NCI-H460 (cell line): ENCODE data around the gene CEP112. TPM values are rescaled to one million over a fixed set of nuclear protein-coding genes. Genes with fewer than 3 reads are reported as not detected.
"Not testable (repeated sequence)": the region's sequence is repeated elsewhere in the genome, so short reads cannot be mapped to it uniquely, and the experiment has no call there.

Source experiments
- DNase-seq: peaks from one replicate; pipeline ENCODE4 v3.0.0-alpha.2; 2016; ENCODE audit warnings: low read depth; ENCODE audit errors: extremely low read depth
- total RNA-seq: library from RNA; depleted of rRNA; stranded (reverse); fragments of >200 nt; shearing (Covaris generic); gene quantifications from 2 replicates; pipeline ENCODE4 v1.2.3, GENCODE V29; 2014

CEP112 gene
- total RNA-seq, 1 experiment from 2014 or later: 6.5 TPM

- DNase-seq: no peak
Observed at GRCh38 chr17:65750166-65750565, 441.8 kb downstream of the CEP112 start.

DNA sequence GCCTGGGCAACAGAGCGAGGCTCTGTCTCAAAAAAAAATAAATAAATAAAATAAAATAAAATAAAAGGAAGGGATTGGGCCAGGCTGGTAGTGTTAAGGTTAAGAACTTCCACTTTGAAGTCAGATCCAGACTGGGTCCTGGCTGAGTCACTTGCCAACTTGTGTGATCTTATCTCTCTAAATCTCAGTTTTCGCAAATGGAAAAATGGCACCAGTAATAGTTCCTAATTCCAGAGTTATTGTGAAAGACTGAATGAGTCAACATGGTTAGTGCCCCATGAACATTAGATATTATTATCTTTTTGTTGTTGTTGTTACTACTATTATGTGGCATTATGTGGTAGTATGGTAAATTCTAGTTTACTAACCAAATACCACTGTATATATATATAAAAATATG lies 442.5 kb downstream of the CEP112 start:
- no peak for DNase-seq

DNA sequence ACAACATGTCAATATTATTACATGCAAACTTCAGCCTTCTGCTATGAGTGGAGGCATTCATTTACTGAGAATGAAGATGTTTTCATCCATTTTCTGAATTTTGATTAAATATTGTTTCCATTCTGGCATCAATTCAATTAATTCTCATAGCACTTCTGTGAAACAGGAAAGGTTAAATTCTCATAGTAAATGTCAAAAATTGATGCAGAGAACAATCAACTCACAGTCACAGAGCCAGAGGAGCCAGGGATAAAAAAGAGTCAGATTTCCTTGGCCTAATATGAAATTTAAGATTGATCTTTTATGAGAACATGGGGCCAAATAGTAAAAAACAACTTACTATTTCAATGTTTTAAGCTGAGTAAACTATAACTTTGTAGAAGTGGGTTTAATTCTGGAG lies 446.7 kb downstream of the CEP112 start:
- DNase-seq: no peak

DNA sequence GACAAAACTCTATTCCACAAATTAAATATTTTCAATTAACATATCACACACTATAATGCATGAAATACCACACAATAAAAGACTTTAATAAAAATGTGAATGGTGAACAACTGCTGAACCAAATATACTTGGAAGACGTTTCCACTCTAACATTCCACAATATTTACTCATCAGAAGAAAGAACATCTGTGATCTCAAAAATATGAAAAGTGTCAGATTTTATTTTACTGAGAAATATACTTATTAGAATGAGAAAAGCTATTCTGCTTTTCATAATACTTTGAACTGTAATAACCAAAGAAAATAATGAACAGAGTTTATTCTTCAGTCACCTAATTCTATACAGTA lies 448.7 kb downstream of the CEP112 start:
- DNase-seq: no peak

GRCh38 chr17:65742403-65743307 lies 449.3 kb downstream of the CEP112 start:
- DNase-seq: no peak

- no peak for DNase-seq
Observed at GRCh38 chr17:65741710-65742109, 450.2 kb downstream of the CEP112 start.

DNA sequence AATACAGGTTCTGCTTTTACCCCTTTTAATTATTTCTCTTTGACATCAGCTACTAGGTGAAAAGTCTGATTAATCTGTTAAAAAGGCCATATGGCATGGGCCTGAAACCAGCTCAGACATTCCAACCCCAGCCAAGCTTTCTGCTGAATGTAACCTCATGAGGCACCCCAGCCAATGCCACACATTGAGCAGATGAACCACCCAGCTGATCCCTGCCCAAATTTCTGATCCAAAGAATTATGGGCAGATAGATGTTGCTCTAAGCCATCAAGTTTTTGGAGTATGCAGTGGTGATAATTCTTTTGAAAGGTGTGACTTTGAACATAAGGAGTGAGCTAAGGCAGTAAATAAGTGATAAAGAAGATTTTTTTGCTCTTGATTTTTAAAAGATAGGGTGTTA lies 452.9 kb downstream of the CEP112 start:
- DNase-seq: no peak

- no peak for DNase-seq
Observed at GRCh38 chr17:65737451-65737850, 454.5 kb downstream of the CEP112 start.

DNA sequence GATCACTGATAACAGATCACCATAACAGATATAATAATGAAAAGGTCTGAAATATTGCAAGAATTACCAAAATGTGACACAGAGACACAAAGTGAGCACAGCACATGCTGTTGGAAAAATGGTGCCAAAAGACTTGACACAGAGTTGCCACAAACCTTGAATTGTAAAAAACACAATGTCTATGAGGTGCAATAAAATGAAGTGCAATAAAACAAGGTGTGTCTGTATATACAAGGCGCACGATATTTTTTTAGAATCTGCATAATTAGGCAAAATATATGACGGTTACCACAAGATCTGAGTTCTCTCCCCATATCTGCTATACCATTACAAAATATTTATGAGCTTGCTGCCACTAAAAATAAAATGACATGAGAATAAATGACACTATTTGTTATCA lies 458.6 kb downstream of the CEP112 start:
- no peak for DNase-seq

DNA sequence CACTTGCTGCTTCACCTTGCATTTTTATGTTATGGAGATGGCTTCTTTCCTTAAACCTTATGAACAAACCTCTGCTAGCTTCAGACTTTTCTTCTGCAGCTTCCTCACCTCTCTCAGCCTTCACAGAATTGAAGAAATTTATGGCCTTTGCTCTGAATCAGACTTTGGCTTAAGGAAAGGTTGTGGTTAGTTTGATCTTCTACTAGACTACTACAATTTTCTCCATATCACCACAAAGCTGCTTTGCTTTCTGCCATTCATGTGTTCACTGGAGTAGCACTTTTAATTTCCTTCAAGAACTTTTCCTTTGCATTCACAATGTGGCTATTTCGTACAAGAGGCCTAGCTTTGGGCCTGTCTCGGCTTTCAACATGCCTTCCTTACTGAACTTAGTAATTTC lies 459.3 kb downstream of the CEP112 start:
- DNase-seq: not testable (repeated sequence)

DNA sequence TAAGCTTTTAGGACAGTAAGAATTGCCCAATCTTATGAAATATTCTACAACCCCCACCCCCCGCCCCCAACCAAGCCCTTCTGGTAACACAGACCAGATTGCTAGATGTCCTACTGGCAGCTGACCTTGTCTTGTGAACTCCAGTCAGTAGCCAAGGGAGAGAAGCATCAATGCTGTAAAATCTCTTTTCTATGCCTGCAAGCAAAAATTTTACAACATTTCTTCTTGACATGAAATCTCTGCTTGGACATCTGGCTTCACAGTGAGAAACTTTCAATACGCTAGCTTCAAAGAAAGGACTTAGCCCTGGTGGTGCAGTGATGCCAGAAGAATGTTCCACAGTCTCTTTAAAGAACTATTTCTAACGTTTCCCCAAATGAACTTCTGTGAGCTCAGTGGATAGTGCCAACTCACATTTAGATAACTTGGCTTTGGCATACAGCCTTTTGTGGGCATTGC lies 461.2 kb downstream of the CEP112 start:
- no peak for DNase-seq

DNA sequence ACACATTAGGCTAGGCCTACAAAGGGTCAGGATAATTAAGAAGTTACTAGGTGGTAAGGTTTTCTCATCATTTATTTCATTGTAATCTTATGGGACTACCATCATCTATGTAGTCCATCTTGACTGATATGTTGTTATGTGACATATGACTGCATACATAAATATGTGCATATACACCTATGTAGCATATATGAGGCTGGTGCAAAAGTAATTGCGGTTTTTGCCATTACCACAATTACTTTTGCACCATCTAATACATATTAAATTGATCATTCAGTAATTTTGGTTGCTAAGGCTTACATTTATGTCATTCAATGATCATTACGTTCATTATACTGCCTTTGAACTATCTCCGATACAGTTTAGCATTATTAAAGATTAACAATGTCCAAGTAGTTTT lies 462.7 kb downstream of the CEP112 start:
- DNase-seq: no peak

GRCh38 chr17:65727832-65728231 lies 464.1 kb downstream of the CEP112 start:
- no peak for DNase-seq

- no peak for DNase-seq
Observed at GRCh38 chr17:65727246-65727645, 464.7 kb downstream of the CEP112 start.

- DNase-seq: no peak
Observed at GRCh38 chr17:65723431-65724151, 468.3 kb downstream of the CEP112 start.

- DNase-seq: no peak
Observed at GRCh38 chr17:65718601-65719000, 473.3 kb downstream of the CEP112 start.

DNA sequence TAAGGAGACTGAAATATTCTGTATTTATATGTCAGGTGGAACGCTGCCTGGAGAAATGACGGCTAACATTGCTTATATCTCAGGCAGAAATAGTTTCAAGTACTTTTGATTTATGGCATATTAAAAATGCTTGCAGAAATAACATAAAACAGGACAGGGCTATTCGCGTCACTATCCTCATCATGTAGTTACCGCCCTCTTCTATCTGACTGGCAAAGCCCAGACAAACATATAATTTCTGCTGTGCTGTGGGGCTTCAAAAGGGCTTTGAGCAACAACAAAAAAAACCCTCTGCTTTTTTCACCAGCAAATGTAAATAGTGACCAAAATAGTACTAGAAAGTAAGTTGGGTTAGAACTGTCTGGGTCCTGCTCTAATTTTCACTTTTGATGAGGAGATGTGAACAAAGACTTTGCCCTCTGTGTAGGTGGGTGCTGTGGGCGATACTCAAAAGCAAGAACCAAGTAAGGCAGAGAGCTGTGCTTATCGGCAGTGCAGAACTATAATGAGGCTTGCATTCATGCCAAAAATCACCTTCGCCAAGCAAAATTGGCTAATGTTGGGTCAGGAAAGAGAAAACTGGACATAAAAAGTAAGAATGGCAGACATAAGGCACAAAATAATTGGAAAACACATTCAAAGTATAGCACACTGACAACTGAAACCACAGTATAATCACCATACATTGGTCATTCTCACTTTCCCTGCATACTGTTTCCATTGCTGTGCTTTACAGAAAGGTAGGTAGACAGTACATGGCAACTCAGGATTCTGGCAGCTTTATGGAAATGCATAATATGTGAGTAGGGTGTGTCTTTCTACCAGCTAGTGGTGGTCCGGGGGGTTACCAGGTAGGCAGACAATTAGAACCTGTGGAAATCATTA lies 479.3 kb downstream of the CEP112 start:
- no peak for DNase-seq

DNA sequence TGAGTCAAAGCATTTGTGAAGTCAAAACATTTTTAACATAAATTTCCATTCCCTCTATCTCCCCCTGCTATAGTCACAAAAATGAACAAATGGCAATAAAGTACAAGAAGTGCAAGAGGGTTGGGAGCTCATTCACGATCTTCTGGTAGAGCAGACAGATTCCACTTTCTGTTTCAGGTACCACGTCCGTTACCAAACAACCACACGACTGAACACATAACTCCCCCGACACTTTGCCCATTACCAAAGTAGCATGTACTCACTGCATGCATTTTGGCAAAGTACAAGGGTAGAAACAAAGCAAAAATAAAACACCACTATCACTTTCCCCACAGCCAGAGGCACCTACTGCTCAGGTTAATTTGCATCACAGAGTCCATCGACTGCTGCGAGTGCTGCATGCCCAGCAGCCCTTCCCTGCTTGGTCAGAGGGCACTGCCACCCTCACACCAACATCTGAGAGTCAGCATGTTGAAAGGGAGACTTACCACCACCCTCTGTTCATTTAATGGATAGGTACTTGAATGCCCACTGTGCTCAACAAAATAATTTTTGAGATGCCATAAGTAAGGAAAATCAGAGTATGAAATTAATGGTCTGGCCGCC lies 480.2 kb downstream of the CEP112 start:
- no peak for DNase-seq

DNA sequence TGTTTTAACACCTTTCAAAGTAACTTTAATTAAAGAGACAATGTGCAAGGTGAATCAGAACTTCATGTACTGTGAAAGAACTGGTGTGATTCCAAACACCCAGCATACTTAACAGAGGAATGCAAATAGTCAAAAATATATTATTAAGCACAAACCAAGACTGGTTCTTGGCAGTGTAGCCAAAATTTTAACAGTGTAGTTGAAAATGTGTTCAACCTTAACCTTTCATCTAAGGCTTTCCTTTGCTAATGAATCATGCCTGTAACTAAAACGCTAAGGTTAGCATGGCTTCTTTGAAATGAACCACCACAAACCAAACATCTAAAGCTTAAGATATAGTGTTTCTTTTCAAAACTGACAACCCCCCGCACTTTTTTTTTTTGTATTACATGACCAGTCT lies 484.2 kb downstream of the CEP112 start:
- DNase-seq: no peak

- no peak for DNase-seq
Observed at GRCh38 chr17:65704731-65705130, 487.2 kb downstream of the CEP112 start.

- no peak for DNase-seq
Observed at GRCh38 chr17:65703891-65704290, 488.0 kb downstream of the CEP112 start.
